Lower lobe of right lung (tissue), 2 donors: ENCODE measurements around the gene PSMC4. TPM values are rescaled to one million over a fixed set of nuclear protein-coding genes. Genes with fewer than 3 reads are reported as not detected.
A peak's percentile ranks its signal among the peaks of the same experiment; 100 is the strongest.

Experiments used
- ATAC-seq, 2 donors: fragments of 200-7000 bp; cut with Tn5 transposase; one replicate each; pipeline ENCODE4 v1.9.1; 2020 to 2022; ENCODE audit warnings: mild to moderate bottlenecking in 2 of 2, moderate library complexity in 2 of 2
- DNase-seq: peaks from one replicate; pipeline ENCODE4 v3.0.0-alpha.2; 2020
- H3K27ac ChIP-seq: fragments of 200-600 bp; one replicate; pipeline ENCODE4 v1.8.0; 2022
- H3K27me3 ChIP-seq: fragments of 200-600 bp; one replicate; pipeline ENCODE4 v1.8.0; 2022; ENCODE audit warnings: low read depth
- H3K36me3 ChIP-seq: fragments of 200-600 bp; one replicate; pipeline ENCODE4 v1.8.0; 2022; ENCODE audit warnings: mild to moderate bottlenecking
- H3K4me1 ChIP-seq: fragments of 200-600 bp; one replicate; pipeline ENCODE4 v1.8.0; 2022
- H3K4me3 ChIP-seq: fragments of 200-600 bp; one replicate; pipeline ENCODE4 v1.8.0; 2022; ENCODE audit warnings: mild to moderate bottlenecking
- H3K9me3 ChIP-seq: fragments of 200-600 bp; one replicate; pipeline ENCODE4 v1.8.0; 2022
- intact Hi-C: fragments of 100-400 bp; cut with DNase I; formaldehyde crosslinking; loops from one replicate; pipeline ENCODE4 v1.11.0; 2022
- total RNA-seq: library from RNA; stranded (reverse); fragmentation: NEBNext Ultra II Directional; extraction: Animal tissue kit (Norgen Biotek cat#: 25700); gene quantifications from one replicate; pipeline ENCODE4 v1.2.1, GENCODE V29; 2021
- TF ChIP-seq, protein P1 (sequence below): fragments of 200-600 bp; IDR thresholded peaks from one replicate; pipeline ENCODE4 v1.8.0; 2022; ENCODE audit warnings: antibody characterized with exemption, mild to moderate bottlenecking
- donor health status: DM: no; HTN: yes; CAD: no; lungs with severe emphysema.

The PSMC4 gene
- total RNA-seq, 1 donor from 2014 or later, result 57.3 TPM

DNA sequence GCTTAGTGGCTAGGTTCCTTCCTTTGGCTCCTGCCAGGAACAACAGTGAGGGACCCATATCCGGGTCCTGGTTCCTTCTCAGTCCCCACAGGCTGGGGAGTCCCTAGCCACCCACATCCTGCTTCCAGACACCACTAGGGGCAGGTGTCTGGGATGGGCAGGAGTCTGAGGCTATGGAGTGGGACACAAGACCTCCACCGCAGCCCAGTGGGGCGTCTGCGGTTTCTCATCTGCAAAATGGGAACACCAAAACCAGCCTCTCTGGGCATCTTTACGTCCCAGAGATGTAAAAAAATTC, 35.7 kb upstream of the PSMC4 start:
- TF ChIP-seq, protein P1, sequence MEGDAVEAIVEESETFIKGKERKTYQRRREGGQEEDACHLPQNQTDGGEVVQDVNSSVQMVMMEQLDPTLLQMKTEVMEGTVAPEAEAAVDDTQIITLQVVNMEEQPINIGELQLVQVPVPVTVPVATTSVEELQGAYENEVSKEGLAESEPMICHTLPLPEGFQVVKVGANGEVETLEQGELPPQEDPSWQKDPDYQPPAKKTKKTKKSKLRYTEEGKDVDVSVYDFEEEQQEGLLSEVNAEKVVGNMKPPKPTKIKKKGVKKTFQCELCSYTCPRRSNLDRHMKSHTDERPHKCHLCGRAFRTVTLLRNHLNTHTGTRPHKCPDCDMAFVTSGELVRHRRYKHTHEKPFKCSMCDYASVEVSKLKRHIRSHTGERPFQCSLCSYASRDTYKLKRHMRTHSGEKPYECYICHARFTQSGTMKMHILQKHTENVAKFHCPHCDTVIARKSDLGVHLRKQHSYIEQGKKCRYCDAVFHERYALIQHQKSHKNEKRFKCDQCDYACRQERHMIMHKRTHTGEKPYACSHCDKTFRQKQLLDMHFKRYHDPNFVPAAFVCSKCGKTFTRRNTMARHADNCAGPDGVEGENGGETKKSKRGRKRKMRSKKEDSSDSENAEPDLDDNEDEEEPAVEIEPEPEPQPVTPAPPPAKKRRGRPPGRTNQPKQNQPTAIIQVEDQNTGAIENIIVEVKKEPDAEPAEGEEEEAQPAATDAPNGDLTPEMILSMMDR, result no peak
- Histone ChIP-seq H3K36me3 (no peaks in the 10 kb centered on the region), H3K9me3 (no peaks in the 10 kb centered on the region), H3K4me3 (no peak overlapping the region), H3K27ac (no peak overlapping the region), H3K27me3 (peaks cover 17% of the 10 kb centered on the region), H3K4me1 (no peaks in the 10 kb centered on the region)
- intact Hi-C loops, result no loop called here
- ATAC-seq (peak in 1 of 2 donors; percentile 19), DNase-seq (no peak)

DNA sequence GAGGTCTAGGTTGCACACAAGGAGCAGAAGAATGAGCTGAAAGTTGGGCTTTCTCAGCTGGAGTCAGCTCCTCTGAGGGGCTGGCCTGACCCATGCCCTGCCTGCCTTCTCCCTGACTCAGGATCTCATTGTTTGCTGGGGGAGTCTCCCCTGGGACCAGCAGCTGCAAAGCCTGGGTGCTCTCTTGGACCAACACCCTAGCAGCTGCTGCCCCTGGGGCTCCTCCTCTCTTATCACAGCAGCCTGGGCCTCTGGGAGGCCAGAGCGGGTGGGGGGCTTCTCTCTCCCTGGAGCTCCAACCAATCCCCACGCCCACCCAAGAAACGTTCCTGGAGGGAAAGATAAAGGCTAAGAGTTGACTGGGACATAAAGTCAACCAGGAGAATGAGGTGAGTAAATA, 34.9 kb upstream of the PSMC4 start:
- no peak overlapping the region for H3K27ac ChIP-seq
- TF ChIP-seq, protein P1, result no peak
- no peak overlapping the region for H3K4me3 ChIP-seq
- H3K27me3 ChIP-seq, result peaks cover 17% of the 10 kb centered on the region
- intact Hi-C loops, result no loop called here
- no peaks in the 10 kb centered on the region for H3K9me3 ChIP-seq
- DNase-seq (no peak), ATAC-seq (no peak)
- H3K4me1 ChIP-seq, result peaks cover 3% of the 10 kb centered on the region
- no peaks in the 10 kb centered on the region for H3K36me3 ChIP-seq

GRCh38 chr19:39936622-39937021, 34.3 kb upstream of the PSMC4 start:
- no peak for DNase-seq
- H3K27me3 ChIP-seq, result peaks cover 17% of the 10 kb centered on the region
- H3K27ac ChIP-seq, result no peak overlapping the region
- no peak for ATAC-seq
- intact Hi-C loops, result no loop called here
- no peak overlapping the region for H3K4me3 ChIP-seq
- TF ChIP-seq, protein P1, result no peak
- H3K36me3 ChIP-seq, result no peaks in the 10 kb centered on the region
- no peaks in the 10 kb centered on the region for H3K9me3 ChIP-seq
- peaks cover 9% of the 10 kb centered on the region for H3K4me1 ChIP-seq

DNA sequence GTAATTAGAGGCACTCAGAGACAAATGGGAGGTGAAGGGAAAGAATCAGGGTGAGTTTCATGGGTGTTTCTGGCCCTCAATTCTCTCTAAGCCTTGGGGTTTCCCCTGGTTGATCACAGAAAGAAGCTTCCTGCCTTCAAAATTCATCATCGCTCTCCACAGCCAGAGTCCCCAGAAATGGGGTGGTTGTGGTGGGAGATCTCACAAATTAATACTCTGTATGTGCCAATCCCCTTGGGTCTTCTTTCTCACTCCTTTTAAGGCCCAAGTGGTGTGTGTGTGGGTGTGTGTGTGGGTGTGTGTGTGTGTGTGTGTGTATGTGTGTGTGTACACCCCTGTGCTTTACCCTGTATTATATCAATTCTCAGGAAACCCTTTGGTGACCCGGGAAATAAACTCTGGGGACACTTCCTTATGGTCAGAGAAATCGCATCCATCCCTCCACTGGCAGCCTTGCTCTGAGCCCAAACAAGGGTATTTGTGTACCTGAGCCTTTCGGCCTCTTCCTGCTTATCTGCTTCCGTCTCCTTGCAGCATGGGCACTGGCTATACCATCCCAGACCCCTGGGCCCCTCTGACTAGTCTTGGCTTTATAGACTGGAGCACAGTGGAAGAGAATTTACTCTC, 33.8 kb upstream of the PSMC4 start:
- H3K9me3 ChIP-seq, result no peaks in the 10 kb centered on the region
- DNase-seq, result no peak
- no peak overlapping the region for H3K4me3 ChIP-seq
- no peaks in the 10 kb centered on the region for H3K36me3 ChIP-seq
- ATAC-seq, result no peak
- peaks cover 15% of the 10 kb centered on the region for H3K4me1 ChIP-seq
- TF ChIP-seq, protein P1, result no peak
- intact Hi-C loops, result no loop called here
- no peak overlapping the region for H3K27ac ChIP-seq
- peaks cover 17% of the 10 kb centered on the region for H3K27me3 ChIP-seq

GRCh38 chr19:39937787-39938186, 33.2 kb upstream of the PSMC4 start:
- Histone ChIP-seq H3K4me1 (peaks cover 19% of the 10 kb centered on the region), H3K4me3 (no peak overlapping the region), H3K27me3 (peaks cover 14% of the 10 kb centered on the region), H3K36me3 (no peaks in the 10 kb centered on the region), H3K27ac (no peak overlapping the region), H3K9me3 (no peaks in the 10 kb centered on the region)
- DNase-seq, result no peak
- no peak for ATAC-seq
- TF ChIP-seq, protein P1, result no peak
- intact Hi-C loops, result no loop called here

DNA sequence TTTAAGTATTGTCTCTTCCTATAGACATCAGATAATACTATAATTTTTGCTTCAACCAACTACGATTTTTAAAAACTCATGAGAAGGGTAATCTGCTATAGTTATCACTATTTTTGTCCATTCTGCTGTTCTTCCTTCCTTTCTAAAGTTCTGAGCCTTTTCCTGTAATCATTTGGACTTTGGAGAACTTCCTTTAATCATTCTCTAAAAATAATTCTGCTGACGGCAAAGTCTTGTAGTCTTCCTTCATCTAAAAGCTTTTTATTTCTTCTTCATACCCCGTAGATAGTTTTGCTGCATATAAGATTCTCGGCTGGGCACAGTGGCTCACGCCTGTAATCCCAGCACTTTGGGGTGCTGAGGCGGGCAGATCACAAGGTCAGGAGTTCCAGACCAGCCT, 31.4 kb upstream of the PSMC4 start:
- Histone ChIP-seq H3K9me3 (no peaks in the 10 kb centered on the region), H3K4me1 (peaks cover 34% of the 10 kb centered on the region), H3K27me3 (peaks cover 8% of the 10 kb centered on the region), H3K27ac (no peak overlapping the region), H3K36me3 (no peaks in the 10 kb centered on the region), H3K4me3 (no peak overlapping the region)
- TF ChIP-seq, protein P1, result no peak
- no peak for DNase-seq
- ATAC-seq, result no peak
- intact Hi-C loops, result no loop called here
